ENCODE measurements around the gene CRPPA.

The CRPPA gene

DNA sequence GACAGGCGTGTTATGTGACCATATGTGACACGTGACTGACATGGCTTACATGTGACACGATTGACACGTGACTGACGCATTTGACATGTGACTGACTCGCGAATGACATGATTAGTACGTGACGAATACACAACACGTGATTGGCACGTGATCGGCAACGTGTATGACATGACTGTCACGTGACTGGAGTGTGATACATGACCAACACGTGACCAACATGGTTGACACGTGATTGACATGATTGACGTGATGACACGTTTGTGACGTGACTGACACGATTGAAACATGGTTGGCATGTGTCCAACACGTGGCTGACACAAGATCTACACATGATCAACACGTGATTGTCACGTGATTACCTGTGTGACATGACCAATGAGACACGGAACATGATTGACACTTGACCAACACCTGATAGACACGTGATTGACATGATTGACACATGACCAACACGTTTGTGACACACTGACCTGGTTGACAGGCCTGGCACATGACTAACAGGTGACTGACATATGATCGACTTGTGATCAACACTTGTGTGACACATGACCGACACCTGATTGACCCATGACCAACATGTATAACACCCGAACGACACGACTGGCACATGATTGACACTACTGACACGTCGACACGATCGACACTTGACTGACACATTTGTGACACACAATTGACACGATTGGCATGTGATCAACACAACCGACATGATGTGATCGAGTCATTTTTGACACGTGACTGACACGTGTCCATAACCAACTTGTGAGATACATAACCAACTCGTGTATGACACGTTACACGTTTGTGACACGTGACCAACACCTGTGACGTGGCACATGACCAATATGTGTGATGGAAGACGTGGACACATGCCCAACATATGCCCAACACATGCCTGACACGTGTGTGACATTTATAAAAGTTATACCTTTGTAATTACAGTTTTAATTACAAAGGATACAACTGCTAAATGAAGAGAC, 21.1 kb downstream of the CRPPA start:
- Histone ChIP-seq H3K18ac (ENCODE audit: low read length) (no peak overlapping the region), H3K14ac (ENCODE audit: low read length) (no peak overlapping the region), H3K79me1 (ENCODE audit: low read length) (no peaks in the 10 kb centered on the region), H3K36me3 (ENCODE audit: control insufficient read depth in 1 of 2, insufficient read depth in 2 of 2, low read length in 2 of 2) (peaks cover 0 to 21% of the 10 kb centered on the region in 2 experiments), H3K4me2 (ENCODE audit: low read length) (no peak overlapping the region), H2AK5ac (ENCODE audit: low read length) (no peak overlapping the region), H4K12ac (ENCODE audit: low read depth, low read length) (no peak overlapping the region), H4K8ac (ENCODE audit: low read depth, low read length) (no peak overlapping the region), H2AFZ (ENCODE audit: insufficient read depth, low read length, poor library complexity) (no peak overlapping the region), H3K27me3 (ENCODE audit: insufficient read depth, low read length) (no peaks in the 10 kb centered on the region), H3K9me3 (ENCODE audit: insufficient read depth, low read depth, low read length) (peaks cover 39% of the 10 kb centered on the region), H3K9ac (ENCODE audit: low read length) (no peak overlapping the region), H3K23ac (ENCODE audit: low read length) (no peak overlapping the region), H3K4ac (ENCODE audit: low read depth, low read length) (no peak overlapping the region), H2BK5ac (ENCODE audit: low read depth, low read length, poor library complexity) (no peak overlapping the region), H2BK120ac (ENCODE audit: insufficient read depth, low read length, poor library complexity) (no peak overlapping the region), H3K4me3 (ENCODE audit: low read depth, low read length) (peak overlapping the region; percentile 10), H4K91ac (ENCODE audit: low read depth, low read length) (no peak overlapping the region), H3K4me1 (ENCODE audit: control insufficient read depth in 1 of 2, insufficient read depth in 2 of 2, low read length in 2 of 2) (no peaks in the 10 kb centered on the region), H3K79me2 (ENCODE audit: control insufficient read depth, insufficient read depth, low read length, poor library complexity) (no peaks in the 10 kb centered on the region), H3K27ac (ENCODE audit: low read depth, low read length) (no peak overlapping the region), H2BK12ac (ENCODE audit: low read length) (no peak overlapping the region)
- WGBS (ENCODE audit: extremely low coverage, insufficient coverage, insufficient read length) = no CpG with 5 or more reads among the region's 47 CpGs
- no peak for DNase-seq

DNA sequence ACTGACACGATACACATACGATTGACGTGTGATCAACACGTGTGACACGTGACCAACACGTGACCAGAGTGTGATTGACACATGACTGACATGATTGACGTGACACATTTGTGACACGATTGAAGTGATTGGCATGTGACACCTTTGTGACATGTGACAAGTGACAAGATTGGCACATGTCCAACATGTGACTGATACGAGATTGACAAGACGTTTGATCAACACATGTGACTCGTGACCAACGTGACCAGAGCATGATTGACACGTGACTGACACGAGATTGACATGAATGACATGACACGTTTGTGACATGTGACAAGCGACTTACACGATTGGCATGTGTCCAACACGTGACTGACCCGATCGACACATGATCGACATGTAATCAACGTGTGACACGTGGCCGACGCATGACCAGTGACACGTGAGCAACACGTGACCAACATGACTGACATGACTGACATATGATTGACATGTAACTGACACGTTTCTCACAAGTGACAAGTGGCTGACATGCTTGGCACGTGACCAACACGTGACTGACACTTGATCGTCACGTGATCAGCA, 22.0 kb downstream of the CRPPA start:
- no peak overlapping the region for H3K9ac ChIP-seq (ENCODE audit: low read length)
- no peak overlapping the region for H2AK5ac ChIP-seq (ENCODE audit: low read length)
- no peak overlapping the region for H2AFZ ChIP-seq (ENCODE audit: insufficient read depth, low read length, poor library complexity)
- no peak overlapping the region for H3K4ac ChIP-seq (ENCODE audit: low read depth, low read length)
- H4K12ac ChIP-seq (ENCODE audit: low read depth, low read length) = no peak overlapping the region
- H3K9me3 ChIP-seq (ENCODE audit: insufficient read depth, low read depth, low read length) = peaks cover 39% of the 10 kb centered on the region
- H3K79me2 ChIP-seq (ENCODE audit: control insufficient read depth, insufficient read depth, low read length, poor library complexity) = no peaks in the 10 kb centered on the region
- no CpG with 5 or more reads among the region's 32 CpGs for WGBS (ENCODE audit: extremely low coverage, insufficient coverage, insufficient read length)
- H3K14ac ChIP-seq (ENCODE audit: low read length) = no peak overlapping the region
- no peaks in the 10 kb centered on the region for H3K79me1 ChIP-seq (ENCODE audit: low read length)
- peak overlapping the region; percentile 23 for H3K4me3 ChIP-seq (ENCODE audit: low read depth, low read length)
- H2BK5ac ChIP-seq (ENCODE audit: low read depth, low read length, poor library complexity) = no peak overlapping the region
- H3K18ac ChIP-seq (ENCODE audit: low read length) = no peak overlapping the region
- H3K4me1 ChIP-seq (ENCODE audit: control insufficient read depth in 1 of 2, insufficient read depth in 2 of 2, low read length in 2 of 2) = no peaks in the 10 kb centered on the region
- H2BK120ac ChIP-seq (ENCODE audit: insufficient read depth, low read length, poor library complexity) = no peak overlapping the region
- no peak for DNase-seq
- no peak overlapping the region for H3K4me2 ChIP-seq (ENCODE audit: low read length)
- no peak overlapping the region for H3K27ac ChIP-seq (ENCODE audit: low read depth, low read length)
- H3K27me3 ChIP-seq (ENCODE audit: insufficient read depth, low read length) = no peaks in the 10 kb centered on the region
- H3K36me3 ChIP-seq (ENCODE audit: control insufficient read depth in 1 of 2, insufficient read depth in 2 of 2, low read length in 2 of 2) = peaks cover 0 to 21% of the 10 kb centered on the region in 2 experiments
- no peak overlapping the region for H3K23ac ChIP-seq (ENCODE audit: low read length)
- H2BK12ac ChIP-seq (ENCODE audit: low read length) = no peak overlapping the region
- no peak overlapping the region for H4K8ac ChIP-seq (ENCODE audit: low read depth, low read length)
- no peak overlapping the region for H4K91ac ChIP-seq (ENCODE audit: low read depth, low read length)

DNA sequence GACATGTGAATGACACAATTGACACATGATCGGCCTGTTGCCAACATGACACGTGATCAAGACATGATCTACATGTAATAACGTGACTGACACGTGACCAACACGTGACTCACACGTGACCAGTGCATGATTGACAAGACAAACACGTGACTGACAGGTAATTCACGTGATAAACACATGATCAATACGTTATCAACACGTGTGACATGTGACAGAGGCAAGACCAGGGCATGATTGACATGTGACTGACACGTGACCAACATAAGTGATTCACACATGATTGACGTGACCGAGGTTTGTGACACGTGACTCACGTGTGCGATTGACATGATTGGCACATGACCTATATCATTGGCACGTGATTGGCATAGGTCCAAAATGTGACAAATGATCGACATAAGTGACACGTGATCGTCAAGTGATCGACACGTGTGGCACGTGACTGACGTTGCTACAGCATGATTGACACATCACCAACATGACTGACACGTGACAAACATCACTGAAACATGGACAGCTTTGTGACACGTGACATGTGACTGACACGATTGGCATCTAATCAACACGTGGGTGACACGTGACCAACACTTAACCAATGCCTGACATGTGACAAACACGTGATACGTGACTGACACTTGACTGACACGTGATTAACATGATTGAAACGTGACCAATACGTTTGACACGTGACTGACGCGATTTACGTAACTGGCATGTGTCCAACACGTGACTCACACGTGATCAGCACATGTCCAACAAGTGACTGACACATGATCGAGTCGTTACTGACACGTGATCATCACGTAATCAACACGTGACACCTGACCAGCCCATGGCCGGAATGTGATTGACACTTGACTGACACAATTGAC, 23.0 kb downstream of the CRPPA start:
- H3K4ac ChIP-seq (ENCODE audit: low read depth, low read length) = no peak overlapping the region
- no peaks in the 10 kb centered on the region for H3K79me1 ChIP-seq (ENCODE audit: low read length)
- no peak for DNase-seq
- H3K4me1 ChIP-seq (ENCODE audit: control insufficient read depth in 1 of 2, insufficient read depth in 2 of 2, low read length in 2 of 2) = no peaks in the 10 kb centered on the region
- no peak overlapping the region for H3K14ac ChIP-seq (ENCODE audit: low read length)
- no peak overlapping the region for H2BK12ac ChIP-seq (ENCODE audit: low read length)
- no peak overlapping the region for H4K12ac ChIP-seq (ENCODE audit: low read depth, low read length)
- no peak overlapping the region for H3K27ac ChIP-seq (ENCODE audit: low read depth, low read length)
- peaks cover 0 to 21% of the 10 kb centered on the region in 2 experiments for H3K36me3 ChIP-seq (ENCODE audit: control insufficient read depth in 1 of 2, insufficient read depth in 2 of 2, low read length in 2 of 2)
- peak overlapping the region; percentile 23 for H3K4me3 ChIP-seq (ENCODE audit: low read depth, low read length)
- no peak overlapping the region for H3K4me2 ChIP-seq (ENCODE audit: low read length)
- peaks cover 39% of the 10 kb centered on the region for H3K9me3 ChIP-seq (ENCODE audit: insufficient read depth, low read depth, low read length)
- H3K18ac ChIP-seq (ENCODE audit: low read length) = no peak overlapping the region
- H3K9ac ChIP-seq (ENCODE audit: low read length) = no peak overlapping the region
- peak overlapping the region; percentile 5 for H3K23ac ChIP-seq (ENCODE audit: low read length)
- H2BK120ac ChIP-seq (ENCODE audit: insufficient read depth, low read length, poor library complexity) = no peak overlapping the region
- no peak overlapping the region for H2BK5ac ChIP-seq (ENCODE audit: low read depth, low read length, poor library complexity)
- no peak overlapping the region for H2AK5ac ChIP-seq (ENCODE audit: low read length)
- no peak overlapping the region for H2AFZ ChIP-seq (ENCODE audit: insufficient read depth, low read length, poor library complexity)
- H4K91ac ChIP-seq (ENCODE audit: low read depth, low read length) = no peak overlapping the region
- WGBS (ENCODE audit: extremely low coverage, insufficient coverage, insufficient read length) = no CpG with 5 or more reads among the region's 46 CpGs
- no peaks in the 10 kb centered on the region for H3K27me3 ChIP-seq (ENCODE audit: insufficient read depth, low read length)
- no peak overlapping the region for H4K8ac ChIP-seq (ENCODE audit: low read depth, low read length)
- H3K79me2 ChIP-seq (ENCODE audit: control insufficient read depth, insufficient read depth, low read length, poor library complexity) = no peaks in the 10 kb centered on the region

DNA sequence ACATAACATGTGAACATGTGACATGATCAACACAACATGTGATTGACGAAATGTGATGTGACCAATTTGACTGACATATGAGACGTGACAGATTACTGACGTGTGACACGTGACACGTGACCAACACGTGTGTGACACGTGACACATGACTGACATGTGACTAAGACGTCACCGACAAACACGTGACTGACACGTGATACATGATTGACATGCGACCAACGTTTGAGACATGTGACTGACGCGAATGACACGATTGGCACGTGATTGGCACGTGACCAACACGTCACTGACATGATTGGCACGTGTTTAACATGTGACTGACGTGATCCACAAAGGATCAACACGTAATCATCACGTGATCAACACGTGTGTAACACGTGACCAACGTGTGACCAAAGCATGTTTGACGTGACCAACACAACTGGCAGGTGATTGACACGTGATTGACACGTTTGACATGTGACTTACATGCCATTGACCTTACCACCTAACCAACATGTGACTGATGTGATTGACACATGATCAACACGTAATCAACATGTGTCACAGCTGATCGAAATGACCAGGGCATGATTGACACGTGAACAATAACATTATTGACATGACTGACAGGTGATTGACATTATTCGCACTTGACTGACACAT, 23.7 kb downstream of the CRPPA start:
- no peak overlapping the region for H3K23ac ChIP-seq (ENCODE audit: low read length)
- H3K27me3 ChIP-seq (ENCODE audit: insufficient read depth, low read length) = no peaks in the 10 kb centered on the region
- no peak overlapping the region for H3K27ac ChIP-seq (ENCODE audit: low read depth, low read length)
- no peak overlapping the region for H3K4ac ChIP-seq (ENCODE audit: low read depth, low read length)
- no peaks in the 10 kb centered on the region for H3K79me1 ChIP-seq (ENCODE audit: low read length)
- no peak overlapping the region for H3K14ac ChIP-seq (ENCODE audit: low read length)
- no peak overlapping the region for H4K12ac ChIP-seq (ENCODE audit: low read depth, low read length)
- peaks cover 0 to 21% of the 10 kb centered on the region in 2 experiments for H3K36me3 ChIP-seq (ENCODE audit: control insufficient read depth in 1 of 2, insufficient read depth in 2 of 2, low read length in 2 of 2)
- WGBS (ENCODE audit: extremely low coverage, insufficient coverage, insufficient read length) = no CpG with 5 or more reads among the region's 33 CpGs
- no peaks in the 10 kb centered on the region for H3K79me2 ChIP-seq (ENCODE audit: control insufficient read depth, insufficient read depth, low read length, poor library complexity)
- H2AK5ac ChIP-seq (ENCODE audit: low read length) = no peak overlapping the region
- DNase-seq = no peak
- peak overlapping the region; percentile 32 for H3K4me3 ChIP-seq (ENCODE audit: low read depth, low read length)
- no peak overlapping the region for H4K91ac ChIP-seq (ENCODE audit: low read depth, low read length)
- H3K9ac ChIP-seq (ENCODE audit: low read length) = no peak overlapping the region
- peaks cover 39% of the 10 kb centered on the region for H3K9me3 ChIP-seq (ENCODE audit: insufficient read depth, low read depth, low read length)
- H3K4me2 ChIP-seq (ENCODE audit: low read length) = no peak overlapping the region
- no peak overlapping the region for H3K18ac ChIP-seq (ENCODE audit: low read length)
- no peak overlapping the region for H2BK120ac ChIP-seq (ENCODE audit: insufficient read depth, low read length, poor library complexity)
- H3K4me1 ChIP-seq (ENCODE audit: control insufficient read depth in 1 of 2, insufficient read depth in 2 of 2, low read length in 2 of 2) = no peaks in the 10 kb centered on the region
- H2AFZ ChIP-seq (ENCODE audit: insufficient read depth, low read length, poor library complexity) = no peak overlapping the region
- H2BK5ac ChIP-seq (ENCODE audit: low read depth, low read length, poor library complexity) = no peak overlapping the region
- H4K8ac ChIP-seq (ENCODE audit: low read depth, low read length) = no peak overlapping the region
- H2BK12ac ChIP-seq (ENCODE audit: low read length) = no peak overlapping the region
